NCI-H2029 (cell line): ENCODE results near the gene RAB44.
A peak's percentile ranks its signal among the peaks of the same experiment; 100 is the strongest.

Source experiments
- DNase-seq: peaks from one replicate; lab custom pipeline; 2025; lab: John Stamatoyannopoulos, UW

RAB44 gene

DNA sequence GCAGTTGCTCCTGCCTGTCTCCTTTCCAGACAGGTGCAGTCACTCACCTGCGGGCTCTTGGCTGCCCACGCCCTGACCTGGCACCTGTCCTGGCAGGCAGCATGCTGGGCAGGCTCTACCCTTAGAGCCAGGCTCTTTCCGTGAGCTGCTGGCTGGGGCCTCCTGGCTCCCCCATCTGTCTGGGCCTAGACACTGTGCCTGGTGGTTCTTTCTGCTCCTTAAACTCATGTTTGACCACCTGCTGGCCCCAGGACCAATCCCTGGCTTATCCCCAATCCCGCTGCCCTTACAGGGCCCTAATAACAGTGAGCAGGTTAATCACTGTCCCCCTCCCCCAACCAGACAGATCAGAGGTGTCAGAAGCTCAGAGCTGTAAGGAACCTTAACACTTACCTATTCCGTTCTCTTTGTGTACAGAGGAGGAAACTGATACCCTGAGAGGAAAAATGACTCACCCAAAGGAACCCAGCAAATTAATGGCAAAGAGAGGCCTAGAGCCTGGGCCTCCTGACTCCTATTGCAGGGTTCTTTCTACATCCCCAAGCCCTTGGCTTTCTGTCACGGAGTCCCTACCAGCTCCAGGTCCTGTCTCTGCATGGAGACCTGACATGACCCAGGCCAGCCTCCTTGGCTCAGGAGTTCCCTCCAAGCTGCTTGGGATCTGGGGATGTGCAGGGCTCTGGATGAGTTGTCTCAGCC is 54.7 kb downstream of the RAB44 start:
- peak; percentile 93 for DNase-seq

DNA sequence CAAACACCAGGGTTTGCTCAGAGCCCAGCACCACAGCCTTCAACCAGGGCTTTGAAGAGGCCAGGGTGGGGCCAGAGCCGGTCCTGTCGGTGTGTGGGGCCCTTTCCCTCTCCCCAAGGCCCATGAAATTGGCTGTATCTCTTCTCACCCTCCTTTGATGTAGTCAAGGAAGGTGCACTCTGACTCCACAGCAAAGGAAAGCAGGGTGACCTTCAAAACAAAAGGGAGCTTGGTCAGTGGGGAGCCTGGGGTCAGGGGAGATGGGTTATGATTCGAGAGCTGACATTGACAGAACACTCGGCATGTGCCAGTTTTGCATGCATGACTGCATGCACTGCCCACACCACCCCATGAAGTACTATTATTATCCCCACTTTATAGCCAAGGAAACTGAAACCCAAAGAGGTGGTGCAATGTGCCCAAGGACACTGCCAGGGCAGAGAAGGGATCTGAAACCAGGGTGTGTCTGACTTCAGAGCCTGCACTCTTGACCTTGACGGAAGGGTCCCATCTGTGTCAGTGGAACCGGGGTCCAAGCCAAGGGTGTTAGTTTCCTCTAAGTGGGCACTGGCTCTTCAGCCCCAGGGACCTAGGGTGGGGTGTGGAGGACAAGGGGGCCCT is 55.4 kb downstream of the RAB44 start:
- DNase-seq = no peak

DNA sequence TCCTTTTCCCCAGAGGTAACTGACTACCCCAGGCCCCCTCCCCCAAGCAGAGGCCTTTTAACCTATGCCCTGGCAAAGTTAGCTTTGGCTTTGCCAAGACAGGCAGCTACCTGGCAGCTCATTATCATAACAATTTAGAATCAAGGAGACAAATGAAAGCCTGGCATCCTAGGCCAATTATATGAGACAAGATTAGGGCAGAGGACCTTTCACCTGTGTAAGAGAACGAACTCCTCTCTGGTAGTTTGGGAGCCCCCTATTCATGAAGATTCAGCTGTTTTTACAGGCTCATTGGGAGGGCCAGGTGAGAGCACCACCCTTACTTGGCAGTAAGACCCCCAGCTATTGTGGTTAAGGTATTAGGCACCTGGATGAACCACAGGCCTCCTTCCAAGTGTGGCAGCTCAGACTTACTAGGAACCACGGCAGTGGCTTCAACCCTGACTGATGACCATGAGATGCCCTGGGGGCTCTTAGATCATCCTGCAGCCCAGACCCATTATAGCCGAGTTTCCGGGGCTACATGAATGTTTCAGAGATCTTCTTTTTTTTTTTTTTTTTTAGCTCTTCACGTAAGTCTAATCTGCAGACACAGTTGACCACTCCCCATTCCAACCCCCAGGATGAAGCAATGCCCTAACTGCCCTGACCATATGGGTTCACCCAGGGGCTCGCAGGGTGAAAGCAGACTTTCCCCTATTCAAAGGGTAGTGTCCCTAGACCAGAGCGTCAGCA is 56.2 kb downstream of the RAB44 start:
- DNase-seq = no peak

DNA sequence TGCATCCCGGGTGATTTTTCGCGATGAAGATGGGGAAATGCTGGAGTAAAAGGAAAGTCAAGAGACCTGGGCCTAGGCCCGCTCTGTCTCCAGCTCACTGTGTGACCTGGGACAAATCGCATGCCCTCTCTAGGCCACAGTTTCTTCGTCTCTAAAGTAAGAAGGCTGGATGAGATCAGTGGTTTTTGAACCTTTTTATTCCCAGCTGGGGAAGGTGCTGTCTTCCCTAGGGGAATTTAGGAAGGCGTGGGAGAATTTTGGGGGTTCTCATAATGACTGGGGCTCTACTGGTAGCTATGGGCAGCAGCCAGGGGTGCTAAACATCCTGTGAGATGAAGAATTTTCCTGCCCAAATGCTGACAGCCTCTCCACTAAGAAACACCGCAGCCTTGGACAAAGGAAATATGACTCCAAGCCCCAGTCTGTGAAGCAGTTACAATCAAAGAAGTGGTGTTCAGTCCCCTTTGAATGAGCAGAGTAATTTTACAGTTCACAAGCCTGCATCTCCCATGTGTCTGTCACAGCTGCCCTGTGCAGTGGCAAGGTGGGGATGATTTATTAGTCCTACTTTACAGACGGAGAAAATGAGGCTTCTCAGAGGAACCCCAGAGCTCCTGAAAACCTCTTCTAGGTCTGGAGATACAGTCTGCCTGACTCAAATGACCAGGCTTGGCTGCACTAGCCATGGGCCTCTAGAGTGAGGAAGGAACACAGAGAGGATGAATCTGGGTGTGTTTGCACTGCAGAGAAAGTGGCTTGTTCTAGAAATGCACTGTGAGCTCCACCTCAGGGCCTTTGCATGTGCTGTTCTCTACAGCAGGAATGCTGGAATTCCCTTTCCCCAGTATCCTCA is 57.2 kb downstream of the RAB44 start:
- DNase-seq = no peak

DNA sequence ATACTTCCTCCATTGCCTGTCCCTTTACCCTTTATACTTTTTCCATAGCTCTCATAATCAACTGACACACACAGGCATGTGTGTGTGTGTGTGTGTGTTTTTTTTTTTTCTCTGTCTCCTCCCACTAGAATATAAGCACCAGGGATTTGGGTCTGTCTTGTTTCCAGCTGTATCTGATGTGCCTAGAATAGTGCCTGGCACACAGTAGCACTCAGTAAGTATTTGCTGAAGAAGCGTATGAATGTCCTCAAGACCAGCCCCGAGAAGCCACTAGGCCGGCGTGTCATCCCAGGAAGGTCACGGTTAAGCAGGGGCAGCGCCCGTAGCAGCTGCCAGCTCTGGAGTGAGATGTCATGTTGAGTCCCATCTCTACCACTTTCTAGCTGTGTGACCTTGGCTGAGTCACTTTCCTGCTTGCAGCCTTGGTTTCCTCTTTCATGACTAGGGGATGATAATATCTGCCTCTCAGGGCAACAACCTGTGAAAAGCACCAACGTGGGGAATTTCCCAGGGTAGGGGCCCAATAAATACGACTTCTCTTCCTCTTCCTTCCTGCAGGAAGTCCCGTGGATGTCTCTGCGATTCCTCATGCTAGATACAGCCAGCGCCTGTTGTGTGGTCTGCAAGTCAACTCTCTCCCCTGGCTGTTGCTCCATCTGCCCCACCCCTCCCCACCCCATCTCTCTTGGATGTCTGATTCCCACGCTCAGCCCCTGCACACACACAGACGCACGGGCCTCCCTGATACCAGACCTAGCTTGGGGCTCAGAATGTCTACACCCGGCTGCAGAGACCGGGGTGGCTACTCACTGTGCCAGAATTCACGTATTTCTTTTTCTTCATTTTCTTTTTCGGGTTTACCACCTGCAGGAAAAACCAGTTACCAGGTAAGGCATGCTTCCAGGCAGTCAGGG is 58.1 kb downstream of the RAB44 start:
- DNase-seq = no peak

DNA sequence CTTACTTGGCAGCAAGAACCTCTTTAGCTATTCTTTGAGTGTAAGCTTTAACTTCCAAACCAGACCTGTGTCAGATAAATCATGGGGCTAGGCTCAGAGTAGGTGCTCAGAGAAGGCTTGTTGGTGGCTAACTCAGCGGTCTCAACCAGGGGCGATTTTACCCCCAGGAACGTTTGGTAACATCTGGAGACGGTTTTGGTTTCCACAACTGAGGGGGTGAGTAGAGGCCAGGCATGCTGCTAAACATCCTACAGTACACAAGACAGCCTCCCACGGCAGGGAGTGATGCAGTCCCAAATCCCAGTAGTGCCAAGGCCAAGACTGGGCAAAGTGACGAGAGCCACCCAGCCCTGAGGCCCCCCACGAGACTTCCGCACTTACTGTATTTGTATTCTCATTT is 59.2 kb downstream of the RAB44 start:
- DNase-seq = no peak

DNA sequence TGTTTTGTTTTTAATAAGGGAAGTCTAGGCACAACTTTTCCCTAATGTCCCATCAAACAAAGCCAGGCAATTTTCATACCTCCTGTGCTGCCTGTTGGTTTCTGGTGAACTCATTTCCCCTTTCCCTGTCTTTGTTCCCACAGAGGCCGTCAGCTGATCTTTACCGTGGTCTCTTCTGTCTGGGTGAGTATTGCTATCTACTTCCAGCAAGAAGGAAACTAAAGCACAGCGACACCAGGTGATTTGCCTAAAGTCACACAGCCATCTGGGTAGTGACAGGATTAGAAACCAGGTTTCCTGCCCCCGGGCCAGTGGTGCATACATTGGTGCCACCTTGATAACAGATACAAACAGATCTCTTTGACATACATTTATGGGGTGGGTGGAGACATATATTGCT is 59.6 kb downstream of the RAB44 start:
- DNase-seq = no peak

DNA sequence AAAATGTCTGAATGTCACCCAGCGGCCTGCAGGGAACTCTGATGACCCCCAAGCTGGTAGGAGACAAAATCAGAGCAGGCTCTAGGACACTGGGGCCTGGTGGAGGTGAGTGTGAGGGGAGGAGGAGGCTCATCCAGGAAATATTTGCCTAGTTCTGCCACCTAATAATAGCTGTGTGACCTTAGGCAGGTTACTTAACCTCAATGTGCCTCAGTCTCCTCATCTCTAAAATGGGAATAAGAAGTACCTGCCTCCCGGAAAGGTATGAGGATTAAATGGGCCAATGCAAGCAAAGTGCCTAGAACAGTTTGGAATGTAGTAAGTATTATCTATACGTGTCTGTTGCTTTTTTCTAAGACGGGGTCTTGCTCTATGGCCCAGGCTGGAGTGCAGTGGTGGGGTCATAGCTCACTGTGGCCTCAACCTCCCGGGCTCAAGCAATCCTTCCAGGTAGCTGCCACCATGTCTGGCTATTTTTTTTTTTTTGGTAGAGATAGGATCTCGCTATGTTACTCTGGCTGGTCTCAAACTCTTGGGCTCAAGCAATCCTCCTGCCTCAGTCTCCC is 60.4 kb downstream of the RAB44 start:
- no peak for DNase-seq

DNA sequence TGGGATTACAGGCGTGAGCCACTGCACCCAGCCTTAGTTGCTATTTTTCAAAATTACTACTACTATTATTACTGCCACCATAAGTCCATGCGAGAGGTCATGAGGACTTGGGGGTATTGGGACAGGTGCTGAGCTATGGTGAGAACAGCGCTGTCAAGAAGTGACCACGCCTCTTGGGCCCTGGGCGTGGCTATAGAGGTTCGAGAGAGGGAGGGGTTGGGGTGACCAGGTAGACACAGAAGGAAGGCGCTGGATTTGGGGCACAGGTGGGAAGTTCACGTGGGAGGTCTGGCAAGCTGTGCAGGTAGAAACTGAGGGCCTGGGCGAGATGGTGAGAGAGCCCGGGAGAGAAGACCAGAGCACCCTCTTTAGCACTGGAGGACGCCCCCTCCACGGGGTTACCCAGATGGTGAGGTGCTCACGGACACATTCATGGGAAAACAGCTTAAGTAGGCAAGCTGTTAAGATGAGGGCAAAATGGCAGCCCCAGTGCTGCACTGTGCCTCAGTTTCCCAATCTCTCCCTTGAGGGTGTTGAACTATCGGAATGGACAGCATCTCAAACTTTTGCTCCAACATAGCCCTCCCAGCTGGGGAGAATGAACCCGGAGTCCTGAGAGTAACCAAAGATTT is 61.0 kb downstream of the RAB44 start:
- DNase-seq = no peak

DNA sequence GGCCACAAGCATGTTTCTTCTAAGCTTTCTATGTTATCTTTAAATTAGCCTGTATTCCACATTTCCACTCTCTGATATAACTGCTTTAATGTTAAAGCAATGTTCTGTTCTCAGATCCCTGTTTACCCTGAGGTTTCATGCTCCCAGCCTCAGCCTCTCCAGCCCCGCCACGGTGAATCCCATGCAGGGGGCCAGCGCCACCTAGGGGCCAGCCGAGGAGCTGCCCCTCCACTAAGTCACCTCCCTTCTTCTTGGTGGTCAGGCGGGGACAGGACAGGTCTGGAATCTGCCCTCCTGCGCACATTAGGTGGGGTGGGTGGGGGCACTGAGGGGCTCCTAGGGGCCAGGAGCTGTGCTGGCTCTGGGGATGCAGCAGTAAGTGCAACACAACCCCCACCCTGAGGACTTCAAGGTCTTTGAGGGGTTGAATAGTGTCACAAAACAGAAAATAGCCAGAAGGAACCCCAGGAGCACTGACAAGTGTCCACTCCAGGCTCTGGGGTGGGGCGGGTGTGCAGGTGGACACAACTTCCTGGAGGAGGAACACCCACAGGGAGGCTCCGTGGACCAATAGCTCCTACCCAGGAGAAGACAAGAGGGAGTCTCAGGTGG is 61.6 kb downstream of the RAB44 start:
- peak; percentile 59 for DNase-seq

DNA sequence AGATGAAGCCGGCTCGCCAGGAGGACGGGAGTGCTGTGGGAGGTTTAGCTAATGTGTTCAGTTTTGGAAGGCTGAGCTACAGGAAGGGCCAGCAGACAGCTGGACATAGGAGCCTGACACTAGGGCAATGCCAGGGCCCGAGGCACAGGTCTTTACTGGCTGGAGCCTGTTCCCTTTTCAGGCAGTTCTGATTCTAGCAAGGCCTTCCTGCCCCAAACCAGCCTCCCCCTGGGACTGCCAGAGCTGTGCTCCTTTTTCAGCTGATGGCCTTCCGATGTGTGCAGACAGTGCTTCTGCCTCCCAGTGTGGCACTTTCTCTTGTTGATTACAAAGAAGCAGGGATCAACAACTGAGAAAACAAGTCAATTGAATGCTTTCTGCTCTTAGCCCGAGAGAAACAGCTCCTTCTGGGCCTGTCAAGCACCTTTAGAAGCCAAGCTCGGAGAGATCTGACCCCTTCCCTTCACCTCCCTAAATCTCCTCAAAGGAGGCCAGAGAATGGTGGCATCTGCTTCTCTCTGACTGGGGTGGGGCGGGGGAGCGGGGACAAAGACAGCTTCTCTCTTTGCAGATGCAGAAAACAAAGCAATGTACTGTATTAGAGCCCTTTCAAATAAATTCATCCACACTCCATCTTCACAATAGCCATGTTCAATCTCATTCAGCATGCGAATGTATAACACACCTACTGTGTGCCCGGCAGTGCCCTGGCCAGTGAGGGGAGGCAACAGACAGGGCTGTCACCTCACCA is 63.2 kb downstream of the RAB44 start:
- DNase-seq = no peak

DNA sequence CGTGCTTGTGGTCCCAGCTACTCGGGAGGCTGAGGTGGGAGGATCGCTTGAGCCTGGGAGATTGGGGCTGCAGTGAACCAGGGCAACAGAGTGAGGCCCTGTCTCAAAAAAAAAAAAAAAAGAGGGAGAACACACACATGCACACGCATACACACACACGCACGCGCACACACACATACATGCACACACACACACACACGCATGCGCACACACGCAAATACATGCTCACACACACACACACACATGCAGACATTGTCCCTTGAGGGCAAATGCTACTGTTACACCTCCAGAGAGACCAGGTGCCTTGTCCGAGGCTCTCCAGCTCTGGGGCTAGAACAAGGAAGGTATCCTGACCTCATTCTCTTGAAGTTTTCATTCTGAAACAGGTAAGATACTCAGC is 64.5 kb downstream of the RAB44 start:
- DNase-seq = no peak

DNA sequence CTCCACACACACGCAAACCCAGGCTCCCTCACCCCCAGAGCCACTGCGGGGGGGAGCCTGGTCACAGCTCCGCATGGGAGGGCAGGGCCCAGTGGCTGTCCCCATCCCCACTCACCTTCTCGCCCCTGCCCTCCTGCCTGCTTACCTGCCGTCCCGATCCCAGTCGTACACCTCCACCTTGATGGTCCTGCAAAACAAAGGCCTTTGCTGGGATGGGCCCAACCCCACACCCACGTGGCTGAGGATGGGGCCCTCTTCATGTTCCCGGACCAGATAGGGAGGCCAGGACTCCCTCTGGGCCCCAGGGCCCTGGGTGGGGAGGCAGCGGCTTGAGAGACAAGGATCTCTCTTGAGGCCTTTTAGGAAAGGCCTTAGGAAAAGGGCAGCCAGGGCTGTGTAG is 67.6 kb downstream of the RAB44 start:
- no peak for DNase-seq

DNA sequence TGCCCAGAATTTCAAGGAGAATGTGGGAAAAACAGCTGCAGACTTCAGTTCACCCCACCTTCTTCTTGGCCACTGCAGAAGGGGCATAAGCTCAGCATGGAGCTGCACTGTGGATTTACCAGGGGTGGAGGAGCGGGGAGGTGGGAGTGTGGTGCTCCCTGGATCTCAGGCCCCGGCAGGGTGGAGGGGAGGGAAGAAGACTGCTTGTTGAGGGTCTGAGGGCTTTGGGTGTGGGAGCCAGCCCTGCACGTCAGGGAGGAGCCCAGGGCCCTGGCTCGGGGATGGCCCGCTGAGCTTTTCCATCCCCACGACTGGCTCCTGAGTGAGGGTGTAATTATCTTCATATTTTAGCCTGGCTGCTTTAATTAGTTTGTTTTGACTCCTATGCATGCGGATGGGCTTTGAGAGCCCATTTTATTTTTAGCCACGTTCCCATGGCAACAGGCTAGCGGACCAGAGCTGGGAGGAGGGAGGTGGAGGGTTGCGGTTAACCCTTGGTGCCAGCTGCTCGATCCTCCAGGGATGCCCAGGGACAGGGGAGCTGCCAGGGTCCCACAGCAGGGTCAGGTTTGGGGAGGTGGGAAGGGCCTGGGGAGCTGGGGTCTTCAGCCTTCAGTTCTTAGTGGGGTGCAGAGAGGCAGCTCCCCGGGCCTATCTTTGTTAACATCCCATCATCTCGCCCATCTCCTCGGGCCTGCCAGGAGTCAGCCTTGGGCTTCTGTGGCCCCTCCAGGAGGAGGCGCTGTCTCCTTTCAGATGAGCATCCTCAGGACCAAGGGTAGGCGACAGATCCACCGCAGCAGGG is 68.2 kb downstream of the RAB44 start:
- peak; percentile 69 for DNase-seq

DNA sequence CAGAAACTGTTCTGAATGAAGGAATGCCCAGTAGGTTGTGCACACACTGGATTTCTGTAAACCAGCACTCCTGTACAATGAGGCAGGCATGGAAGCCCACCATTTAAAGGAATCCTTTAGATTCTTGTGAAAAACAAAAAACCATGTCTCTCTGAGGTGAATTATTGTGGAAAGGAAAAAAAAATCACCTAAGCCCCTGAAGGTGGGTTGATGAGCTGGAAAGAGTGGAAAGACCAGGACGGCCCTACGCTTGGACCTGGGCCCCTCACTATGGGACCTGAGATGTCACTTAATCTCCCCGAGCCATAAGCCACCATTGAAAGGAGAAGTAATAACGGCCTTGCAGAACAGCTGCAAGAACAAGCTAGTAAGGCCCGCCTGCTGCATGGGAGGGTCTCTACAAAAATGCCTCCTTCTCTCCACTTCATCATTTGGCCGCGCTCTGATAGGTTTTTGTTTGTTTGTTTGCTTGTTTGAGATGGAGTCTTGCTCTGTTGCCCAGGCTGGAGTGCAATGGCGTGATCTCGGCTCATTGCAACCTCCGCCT is 68.8 kb downstream of the RAB44 start:
- no peak for DNase-seq

DNA sequence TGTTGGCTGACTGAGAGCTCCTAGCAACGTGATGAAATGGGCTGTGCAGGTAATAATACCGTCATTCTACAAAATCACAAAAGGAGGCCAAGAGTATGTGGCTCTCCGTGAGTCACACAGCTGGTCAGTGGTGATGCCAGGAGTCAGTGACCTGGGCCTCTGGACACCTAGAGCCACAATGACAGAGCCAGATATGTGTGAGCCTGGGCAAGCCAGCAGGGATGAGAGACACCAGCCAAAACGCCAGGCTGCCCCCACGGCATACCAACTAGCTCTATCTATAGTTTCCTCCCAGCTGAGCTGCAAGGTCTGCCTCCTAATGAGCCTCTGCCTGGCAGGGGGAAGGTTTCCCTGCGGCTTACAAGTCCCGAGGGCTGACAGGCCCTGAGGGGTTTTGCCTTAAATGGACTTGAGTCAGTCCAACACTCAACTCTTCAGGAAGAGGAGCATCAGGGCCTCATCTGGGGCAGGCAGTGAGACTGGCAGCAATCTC is 71.6 kb downstream of the RAB44 start:
- no peak for DNase-seq

DNA sequence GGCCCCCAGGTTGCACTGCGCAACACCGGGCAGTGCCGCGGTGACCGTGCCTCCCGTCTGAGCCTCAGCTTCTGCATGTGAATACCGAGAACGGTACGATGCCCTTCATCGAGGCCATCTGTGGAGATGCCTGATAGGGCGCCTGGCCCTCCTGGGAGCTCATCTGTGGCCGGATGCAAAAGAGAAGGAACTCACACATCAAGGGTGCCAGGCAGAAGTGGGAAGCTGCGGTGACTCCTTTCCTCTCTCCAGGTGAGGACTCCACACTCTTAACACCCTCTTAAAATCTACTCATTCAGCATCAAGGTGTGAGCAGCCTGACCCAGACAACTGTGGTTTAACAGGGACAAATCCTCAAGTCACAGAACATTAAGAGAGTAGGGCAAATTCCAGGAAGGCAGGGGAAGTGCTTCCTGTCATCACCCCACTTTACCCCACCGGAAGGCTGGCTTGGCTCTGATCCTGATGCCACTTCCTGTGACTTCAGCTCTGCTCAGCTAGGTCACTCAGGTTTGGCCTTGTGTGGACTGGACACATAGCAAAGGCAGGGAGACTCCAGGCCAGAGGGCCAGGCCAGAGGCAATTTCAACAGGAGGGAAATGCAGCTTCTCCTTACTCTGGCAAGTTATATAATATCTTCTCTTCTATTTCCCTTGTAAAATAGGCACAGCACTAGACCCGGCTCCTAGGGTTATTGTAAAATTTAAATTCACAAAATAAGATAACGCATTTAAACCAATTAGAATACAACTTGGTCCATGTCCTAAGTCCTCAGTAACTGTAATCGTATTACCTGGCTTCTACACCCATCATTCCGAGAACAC is 72.3 kb downstream of the RAB44 start:
- DNase-seq = no peak
